ENCODE data around the gene FOXP1.

The FOXP1 gene

GRCh38 chr3:71611099-71611498 lies 27.6 kb upstream of the FOXP1 start:
- no peak overlapping the region for H3K4me2 ChIP-seq (ENCODE audit: low read length)
- H3K27me3 ChIP-seq (ENCODE audit: control insufficient read depth, insufficient read depth, low read length) = no peaks in the 10 kb centered on the region
- H3K9me3 ChIP-seq (ENCODE audit: control insufficient read depth, low read length) = no peaks in the 10 kb centered on the region
- no peaks in the 10 kb centered on the region for H3K4me1 ChIP-seq
- H2AFZ ChIP-seq = no peak overlapping the region
- H3K79me2 ChIP-seq = no peaks in the 10 kb centered on the region
- H3K9ac ChIP-seq = no peak overlapping the region
- H3K27ac ChIP-seq = no peak overlapping the region
- no peak overlapping the region for H3K4me3 ChIP-seq (ENCODE audit: low read depth, low read length)
- no peak for TF ChIP-seq CTCF (IDR thresholded peaks at IDR 0.05)
- no peaks in the 10 kb centered on the region for H3K36me3 ChIP-seq (ENCODE audit: control insufficient read depth, insufficient read depth, low read length)

DNA sequence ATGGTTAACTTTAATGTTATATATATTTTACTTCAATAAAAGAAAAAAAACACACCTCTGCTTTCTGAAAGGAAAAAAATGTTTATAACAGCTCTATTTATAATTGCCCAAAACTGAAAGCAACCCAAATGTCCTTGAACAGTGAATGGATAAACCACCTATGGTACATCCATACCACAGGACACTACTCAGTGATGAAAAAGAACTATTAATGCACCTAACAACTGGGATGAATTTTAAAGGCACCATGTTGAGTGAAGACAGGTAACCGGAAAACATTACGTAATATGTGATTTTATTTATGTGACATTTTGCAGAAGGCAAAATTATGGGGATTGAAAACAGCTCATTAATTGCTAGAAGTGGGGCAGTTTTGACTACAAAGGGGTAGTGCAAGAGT lies 23.8 kb upstream of the FOXP1 start:
- Histone ChIP-seq H3K4me2 (ENCODE audit: low read length) (no peak overlapping the region), H3K9ac (no peak overlapping the region), H3K4me3 (ENCODE audit: low read depth, low read length) (no peak overlapping the region), H3K27ac (no peak overlapping the region), H3K27me3 (ENCODE audit: control insufficient read depth, insufficient read depth, low read length) (no peaks in the 10 kb centered on the region), H3K4me1 (no peaks in the 10 kb centered on the region), H2AFZ (no peak overlapping the region), H3K9me3 (ENCODE audit: control insufficient read depth, low read length) (no peaks in the 10 kb centered on the region), H3K36me3 (ENCODE audit: control insufficient read depth, insufficient read depth, low read length) (no peaks in the 10 kb centered on the region), H3K79me2 (no peaks in the 10 kb centered on the region)
- no peak for TF ChIP-seq CTCF (IDR thresholded peaks at IDR 0.05)

DNA sequence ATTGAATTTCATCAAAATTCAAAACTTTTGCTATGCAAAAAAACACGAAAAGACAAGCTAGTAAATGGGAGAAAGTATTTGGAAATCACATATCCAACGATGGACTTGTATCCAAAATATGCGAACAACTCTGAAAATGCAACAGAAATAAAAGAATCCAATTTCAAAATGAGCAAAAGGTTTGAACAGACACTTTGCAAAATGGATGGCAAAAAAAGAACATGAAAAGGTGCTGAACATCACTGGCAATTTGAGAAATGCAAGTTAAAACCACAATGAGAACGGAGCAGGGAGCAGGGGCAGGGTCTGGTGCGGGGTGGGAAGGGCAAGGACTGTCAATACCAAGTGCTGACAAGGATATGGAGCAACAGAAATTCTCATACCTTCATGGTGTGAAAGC lies 23.1 kb upstream of the FOXP1 start:
- no peaks in the 10 kb centered on the region for H3K27me3 ChIP-seq (ENCODE audit: control insufficient read depth, insufficient read depth, low read length)
- no peak overlapping the region for H3K9ac ChIP-seq
- no peak overlapping the region for H2AFZ ChIP-seq
- no peak overlapping the region for H3K27ac ChIP-seq
- no peak overlapping the region for H3K4me3 ChIP-seq (ENCODE audit: low read depth, low read length)
- no peaks in the 10 kb centered on the region for H3K36me3 ChIP-seq (ENCODE audit: control insufficient read depth, insufficient read depth, low read length)
- no peak overlapping the region for H3K4me2 ChIP-seq (ENCODE audit: low read length)
- H3K4me1 ChIP-seq = no peaks in the 10 kb centered on the region
- H3K9me3 ChIP-seq (ENCODE audit: control insufficient read depth, low read length) = no peaks in the 10 kb centered on the region
- no peaks in the 10 kb centered on the region for H3K79me2 ChIP-seq
- no peak for TF ChIP-seq CTCF (IDR thresholded peaks at IDR 0.05)

DNA sequence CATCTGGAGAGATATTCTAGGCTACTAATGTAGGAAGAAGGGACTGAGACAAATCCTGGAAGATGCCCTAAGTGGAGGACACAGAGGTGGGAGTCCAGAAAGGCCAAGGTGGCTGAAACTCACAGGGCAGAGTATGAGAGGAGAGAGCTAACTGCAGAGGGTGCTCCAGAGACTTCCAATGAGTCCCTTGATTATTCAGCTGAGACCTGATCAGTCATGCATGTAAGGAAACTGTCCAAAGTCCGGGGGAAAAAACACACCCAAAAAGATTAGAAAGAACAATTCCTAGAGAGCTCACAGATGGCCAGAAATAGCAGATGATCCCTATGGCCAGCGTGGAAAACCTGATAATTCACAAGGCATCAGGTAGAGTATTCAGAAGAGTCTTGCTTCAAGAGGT lies 18.7 kb upstream of the FOXP1 start:
- no peak overlapping the region for H3K4me3 ChIP-seq (ENCODE audit: low read depth, low read length)

More for the DNA sequence above, 18.7 kb upstream of the FOXP1 start:
- Histone ChIP-seq H3K9ac (no peak overlapping the region), H2AFZ (no peak overlapping the region), H3K36me3 (ENCODE audit: control insufficient read depth, insufficient read depth, low read length) (no peaks in the 10 kb centered on the region), H3K79me2 (no peaks in the 10 kb centered on the region), H3K4me2 (ENCODE audit: low read length) (no peak overlapping the region), H3K27me3 (ENCODE audit: control insufficient read depth, insufficient read depth, low read length) (no peaks in the 10 kb centered on the region), H3K4me1 (peaks cover 11% of the 10 kb centered on the region), H3K27ac (no peak overlapping the region), H3K9me3 (ENCODE audit: control insufficient read depth, low read length) (no peaks in the 10 kb centered on the region)
- TF ChIP-seq CTCF (IDR thresholded peaks at IDR 0.05) = no peak

All from parathyroid adenoma (tissue), 2 donors.